GM12801 (cell line): ENCODE results near the gene GET4.

Experiments used
- CTCF ChIP-seq: IDR thresholded peaks from one replicate; pipeline ENCODE4 v1.5.1; 2011; ENCODE audit warnings: control low read depth; ENCODE audit not compliant: insufficient read length; ENCODE audit errors: extremely low read depth

The GET4 gene

GRCh38 chr7:887488-887820 lies 11.1 kb downstream of the GET4 start:
- TF ChIP-seq CTCF, result no peak

- TF ChIP-seq CTCF, result no peak
Observed at GRCh38 chr7:888081-889024, 12.0 kb downstream of the GET4 start.

GRCh38 chr7:889025-889390 lies 12.7 kb downstream of the GET4 start:
- TF ChIP-seq CTCF, result no peak

- TF ChIP-seq CTCF, result no peak
Observed at GRCh38 chr7:889391-889790, 13.0 kb downstream of the GET4 start.

- TF ChIP-seq CTCF, result no peak
Observed at GRCh38 chr7:890868-891267, 14.5 kb downstream of the GET4 start.

- no peak for TF ChIP-seq CTCF
Observed at GRCh38 chr7:891291-891690, 14.9 kb downstream of the GET4 start.

GRCh38 chr7:891805-892204 lies 15.5 kb downstream of the GET4 start:
- no peak for TF ChIP-seq CTCF
